ENCODE measurements around the gene RPP21. TPM values are rescaled to one million over a fixed set of nuclear protein-coding genes. Genes with fewer than 3 reads are reported as not detected.
A peak's percentile ranks its signal among the peaks of the same experiment; 100 is the strongest.
"Not testable (repeated sequence)": the region's sequence is repeated elsewhere in the genome, so short reads cannot be mapped to it uniquely, and the experiment has no call there.

RPP21 gene
- total RNA-seq, 1 donor: 26.3 TPM

DNA sequence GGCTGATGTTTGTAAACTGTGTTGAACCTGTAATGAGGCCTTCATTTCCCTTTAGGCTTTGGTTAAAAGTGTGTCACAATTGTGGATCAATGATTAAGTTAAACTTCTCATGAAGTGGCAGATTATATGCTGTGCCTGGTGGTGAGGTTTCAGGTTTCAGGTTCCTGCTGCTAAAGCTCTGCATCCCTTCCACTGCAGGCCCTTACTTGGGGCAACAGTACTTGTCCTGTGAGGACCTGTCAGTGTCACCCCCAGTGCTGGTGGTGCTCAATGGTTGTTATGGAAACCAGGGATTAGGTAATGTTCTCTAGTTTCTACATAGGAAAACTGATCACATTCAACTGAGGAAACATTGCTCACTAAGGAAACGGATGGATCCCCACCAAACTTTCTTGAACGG, 18.5 kb downstream of the RPP21 start:
- DNase-seq (ENCODE audit: low read depth): no peak
- TF ChIP-seq, protein P1, sequence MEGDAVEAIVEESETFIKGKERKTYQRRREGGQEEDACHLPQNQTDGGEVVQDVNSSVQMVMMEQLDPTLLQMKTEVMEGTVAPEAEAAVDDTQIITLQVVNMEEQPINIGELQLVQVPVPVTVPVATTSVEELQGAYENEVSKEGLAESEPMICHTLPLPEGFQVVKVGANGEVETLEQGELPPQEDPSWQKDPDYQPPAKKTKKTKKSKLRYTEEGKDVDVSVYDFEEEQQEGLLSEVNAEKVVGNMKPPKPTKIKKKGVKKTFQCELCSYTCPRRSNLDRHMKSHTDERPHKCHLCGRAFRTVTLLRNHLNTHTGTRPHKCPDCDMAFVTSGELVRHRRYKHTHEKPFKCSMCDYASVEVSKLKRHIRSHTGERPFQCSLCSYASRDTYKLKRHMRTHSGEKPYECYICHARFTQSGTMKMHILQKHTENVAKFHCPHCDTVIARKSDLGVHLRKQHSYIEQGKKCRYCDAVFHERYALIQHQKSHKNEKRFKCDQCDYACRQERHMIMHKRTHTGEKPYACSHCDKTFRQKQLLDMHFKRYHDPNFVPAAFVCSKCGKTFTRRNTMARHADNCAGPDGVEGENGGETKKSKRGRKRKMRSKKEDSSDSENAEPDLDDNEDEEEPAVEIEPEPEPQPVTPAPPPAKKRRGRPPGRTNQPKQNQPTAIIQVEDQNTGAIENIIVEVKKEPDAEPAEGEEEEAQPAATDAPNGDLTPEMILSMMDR (IDR thresholded peaks at IDR 0.05; ENCODE audit: insufficient read depth, low read depth, low read length): no peak

DNA sequence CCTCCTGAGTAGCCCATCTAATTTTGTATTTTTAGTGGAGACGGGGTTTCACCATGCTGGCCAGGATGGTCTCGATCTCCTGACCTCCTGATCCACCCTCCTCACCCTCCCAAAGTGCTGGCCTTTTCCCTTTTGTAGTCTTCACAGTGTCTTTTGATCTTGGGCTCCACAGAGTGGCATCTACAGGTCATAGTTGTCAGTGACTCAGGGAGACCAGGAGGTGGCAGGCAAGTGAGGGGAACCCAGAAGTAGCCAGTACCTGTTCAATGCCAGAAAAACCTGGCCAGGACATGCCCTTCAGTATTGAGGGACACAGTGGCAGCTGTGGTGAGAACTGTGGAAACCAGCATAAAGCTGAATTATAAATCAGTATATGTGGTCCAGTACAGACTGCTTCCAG, 19.6 kb downstream of the RPP21 start:
- TF ChIP-seq, protein P1 (IDR thresholded peaks at IDR 0.05; ENCODE audit: insufficient read depth, low read depth, low read length): no peak
- no peak overlapping the region for H3K4me3 ChIP-seq (ENCODE audit: low read depth, low read length)
- DNase-seq (ENCODE audit: low read depth): no peak

More for the DNA sequence above, 18.5 kb downstream of the RPP21 start:
- no peak overlapping the region for H3K4me3 ChIP-seq (ENCODE audit: low read depth, low read length)

DNA sequence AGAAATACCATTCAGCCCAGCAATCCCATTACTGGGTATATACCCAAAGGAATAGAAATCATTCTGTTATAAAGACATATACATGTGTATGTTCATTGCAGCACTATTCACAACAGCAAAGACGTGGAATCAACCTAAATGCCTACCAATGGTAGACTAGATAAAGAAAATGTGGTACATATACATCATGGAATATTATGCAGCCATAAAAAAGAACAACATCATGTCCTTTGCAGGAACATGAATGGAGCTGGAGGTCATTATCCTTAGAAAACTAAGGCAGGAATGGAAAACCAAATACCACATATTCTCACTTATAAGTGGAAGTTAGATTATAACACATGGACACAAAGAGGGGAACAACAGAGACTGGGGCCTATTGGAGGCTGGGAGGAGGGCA, 24.3 kb downstream of the RPP21 start:
- not testable (repeated sequence) for H3K4me3 ChIP-seq (ENCODE audit: low read depth, low read length)

DNA sequence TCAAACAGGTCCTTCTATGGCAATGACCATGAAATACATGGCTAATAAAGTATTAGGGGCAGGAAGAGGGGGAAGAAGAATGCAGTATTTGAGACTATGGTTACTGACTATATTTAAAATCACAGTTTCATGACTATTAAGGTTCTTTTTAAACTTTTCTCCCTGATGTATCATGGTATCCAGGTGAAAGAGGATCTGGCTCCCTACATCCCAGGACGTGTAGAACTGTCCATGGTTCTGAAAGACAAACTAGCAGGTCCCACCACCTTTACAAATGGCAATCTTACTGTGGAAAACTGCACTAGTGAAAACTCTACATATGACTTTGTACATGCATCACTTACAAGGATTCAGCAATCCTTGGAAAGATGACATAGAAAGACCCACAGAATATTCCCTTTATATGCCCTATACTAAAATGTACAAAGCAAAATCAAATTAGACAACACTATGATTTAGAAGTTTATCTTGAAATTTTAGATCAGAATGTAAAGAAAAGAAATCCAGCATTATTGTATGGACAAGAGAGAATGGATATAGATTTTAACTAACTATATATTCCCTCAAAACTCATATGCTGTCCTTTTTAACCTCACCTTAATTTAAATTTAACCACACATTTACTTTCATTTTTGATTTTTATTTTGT, 33.5 kb downstream of the RPP21 start:
- DNase-seq (ENCODE audit: low read depth): peak; percentile 45
- TF ChIP-seq, protein P1 (IDR thresholded peaks at IDR 0.05; ENCODE audit: insufficient read depth, low read depth, low read length): no peak
- no peak overlapping the region for H3K4me3 ChIP-seq (ENCODE audit: low read depth, low read length)

More for the DNA sequence above, 24.3 kb downstream of the RPP21 start:
- DNase-seq (ENCODE audit: low read depth): not testable (repeated sequence)

DNA sequence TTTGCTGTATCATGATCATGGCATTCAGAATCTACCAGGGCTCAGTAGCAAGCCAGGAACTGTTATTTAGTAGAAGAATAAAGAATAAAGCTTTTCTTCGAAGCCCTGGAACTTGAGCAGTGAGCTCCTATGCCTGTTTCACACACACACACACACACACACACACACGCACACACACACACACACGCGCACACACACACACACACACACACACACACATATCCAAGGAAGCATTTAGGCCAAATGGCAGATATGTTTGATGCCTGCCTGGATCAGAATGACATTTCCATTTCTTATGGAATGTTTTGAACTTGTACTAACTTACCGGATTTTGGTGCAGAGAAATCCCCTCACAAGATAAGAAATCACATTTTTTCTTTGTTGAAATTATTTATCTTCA, 35.5 kb downstream of the RPP21 start:
- TF ChIP-seq, protein P1 (IDR thresholded peaks at IDR 0.05; ENCODE audit: insufficient read depth, low read depth, low read length): no peak
- H3K4me3 ChIP-seq (ENCODE audit: low read depth, low read length): no peak overlapping the region
- no peak for DNase-seq (ENCODE audit: low read depth)

DNA sequence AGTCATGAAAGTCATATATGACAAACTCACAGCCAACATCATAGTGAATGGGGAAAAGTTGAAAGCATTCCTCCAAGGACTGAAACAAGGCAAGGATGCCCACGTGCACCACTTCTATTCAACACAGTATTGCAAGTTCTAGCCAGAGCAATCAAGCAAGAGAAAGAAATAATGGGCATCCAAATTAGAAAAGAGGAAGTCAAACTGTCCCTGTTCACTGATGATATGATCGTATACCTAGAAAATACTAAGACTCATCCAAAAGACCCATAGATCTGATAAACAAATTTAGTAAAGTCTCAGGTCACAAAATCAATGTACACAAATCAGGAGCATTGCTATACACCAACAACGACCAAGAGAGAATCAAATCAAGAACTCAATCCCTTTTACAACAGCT, 41.2 kb downstream of the RPP21 start:
- H3K4me3 ChIP-seq (ENCODE audit: low read depth, low read length): no peak overlapping the region
- TF ChIP-seq, protein P1 (IDR thresholded peaks at IDR 0.05; ENCODE audit: insufficient read depth, low read depth, low read length): no peak
- no peak for DNase-seq (ENCODE audit: low read depth)

DNA sequence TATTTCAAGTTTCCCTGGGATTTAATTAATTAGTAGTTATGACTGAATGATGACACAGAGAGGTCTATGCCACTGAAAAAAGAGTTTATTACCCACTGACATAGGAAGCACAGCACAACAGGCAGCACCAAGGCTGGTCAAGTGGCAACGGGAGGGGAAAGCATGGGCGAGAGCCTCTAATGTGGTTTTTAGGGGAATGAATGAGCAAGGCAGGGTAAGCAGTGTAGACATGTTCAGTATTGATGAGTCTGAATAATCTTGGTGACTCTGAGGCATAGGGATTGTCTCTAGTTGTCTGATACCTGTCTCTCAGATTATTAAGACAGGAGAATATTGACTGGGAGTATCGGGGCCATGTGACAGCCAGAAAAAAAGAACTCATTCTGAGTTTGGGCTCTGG, 46.3 kb downstream of the RPP21 start:
- no peak for DNase-seq (ENCODE audit: low read depth)
- TF ChIP-seq, protein P1 (IDR thresholded peaks at IDR 0.05; ENCODE audit: insufficient read depth, low read depth, low read length): no peak
- H3K4me3 ChIP-seq (ENCODE audit: low read depth, low read length): no peak overlapping the region

Measured in fibroblast of villous mesenchyme (primary cell).